ENCODE results near the gene CHRM4. TPM values are rescaled to one million over a fixed set of nuclear protein-coding genes. Genes with fewer than 3 reads are reported as not detected.

The CHRM4 gene
- total and polyA plus RNA-seq, 2 experiments from 2014 or later, result 0.30 TPM; not detected in 1

GRCh38 chr11:46367916-46368267 lies 23.7 kb downstream of the CHRM4 start:
- H3K4me1 ChIP-seq (ENCODE audit: insufficient read depth), result peaks cover 5% of the 10 kb centered on the region
- no peaks in the 10 kb centered on the region for H3K79me2 ChIP-seq
- no peak overlapping the region for H3K4me2 ChIP-seq
- DNase-seq (ENCODE audit: low spot score), result no peak
- H3K36me3 ChIP-seq (replicated peaks; ENCODE audit: insufficient read depth, low read depth), result no peaks in the 10 kb centered on the region
- WGBS (ENCODE audit: low lambda C conversion rate, missing lambda C conversion rate), result 91% methylated on average over 12 of the region's 12 CpGs
- no peaks in the 10 kb centered on the region for H3K9me2 ChIP-seq (replicated peaks; ENCODE audit: insufficient read depth)
- H2AFZ ChIP-seq, result no peak overlapping the region
- no peak overlapping the region for H3K27ac ChIP-seq
- TF ChIP-seq EZH2phosphoT487 (IDR thresholded peaks at IDR 0.05; ENCODE audit: low read depth, severe bottlenecking, unreplicated experiment) (no peak), EZH2 (IDR thresholded peaks at IDR 0.05; ENCODE audit: borderline replicate concordance) (no peak)
- TF ChIP-seq, protein P1, sequence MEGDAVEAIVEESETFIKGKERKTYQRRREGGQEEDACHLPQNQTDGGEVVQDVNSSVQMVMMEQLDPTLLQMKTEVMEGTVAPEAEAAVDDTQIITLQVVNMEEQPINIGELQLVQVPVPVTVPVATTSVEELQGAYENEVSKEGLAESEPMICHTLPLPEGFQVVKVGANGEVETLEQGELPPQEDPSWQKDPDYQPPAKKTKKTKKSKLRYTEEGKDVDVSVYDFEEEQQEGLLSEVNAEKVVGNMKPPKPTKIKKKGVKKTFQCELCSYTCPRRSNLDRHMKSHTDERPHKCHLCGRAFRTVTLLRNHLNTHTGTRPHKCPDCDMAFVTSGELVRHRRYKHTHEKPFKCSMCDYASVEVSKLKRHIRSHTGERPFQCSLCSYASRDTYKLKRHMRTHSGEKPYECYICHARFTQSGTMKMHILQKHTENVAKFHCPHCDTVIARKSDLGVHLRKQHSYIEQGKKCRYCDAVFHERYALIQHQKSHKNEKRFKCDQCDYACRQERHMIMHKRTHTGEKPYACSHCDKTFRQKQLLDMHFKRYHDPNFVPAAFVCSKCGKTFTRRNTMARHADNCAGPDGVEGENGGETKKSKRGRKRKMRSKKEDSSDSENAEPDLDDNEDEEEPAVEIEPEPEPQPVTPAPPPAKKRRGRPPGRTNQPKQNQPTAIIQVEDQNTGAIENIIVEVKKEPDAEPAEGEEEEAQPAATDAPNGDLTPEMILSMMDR (IDR thresholded peaks at IDR 0.05; ENCODE audit: poor library complexity), result no peak
- no peaks in the 10 kb centered on the region for H3K9me3 ChIP-seq (ENCODE audit: low read depth)
- peaks cover 3% of the 10 kb centered on the region for H4K20me1 ChIP-seq (ENCODE audit: insufficient read depth, poor library complexity, severe bottlenecking)
- H3K27me3 ChIP-seq, result no peaks in the 10 kb centered on the region
- no peak overlapping the region for H3K4me3 ChIP-seq

- no peaks in the 10 kb centered on the region for H3K9me2 ChIP-seq (replicated peaks; ENCODE audit: insufficient read depth)
- H3K9me3 ChIP-seq (ENCODE audit: low read depth), result no peaks in the 10 kb centered on the region
- H3K4me3 ChIP-seq, result no peak overlapping the region
- no peak overlapping the region for H2AFZ ChIP-seq
- H3K27ac ChIP-seq, result no peak overlapping the region
- peaks cover 4% of the 10 kb centered on the region for H4K20me1 ChIP-seq (ENCODE audit: insufficient read depth, poor library complexity, severe bottlenecking)
- no peak overlapping the region for H3K4me2 ChIP-seq
- H3K4me1 ChIP-seq (ENCODE audit: insufficient read depth), result peaks cover 5% of the 10 kb centered on the region
- H3K36me3 ChIP-seq (replicated peaks; ENCODE audit: insufficient read depth, low read depth), result no peaks in the 10 kb centered on the region
- DNase-seq (ENCODE audit: low spot score), result peak; percentile 74
- WGBS (ENCODE audit: low lambda C conversion rate, missing lambda C conversion rate), result 47% methylated on average over 26 of the region's 32 CpGs
- H3K79me2 ChIP-seq, result peaks cover 5% of the 10 kb centered on the region
- no peaks in the 10 kb centered on the region for H3K27me3 ChIP-seq
- TF ChIP-seq EZH2phosphoT487 (IDR thresholded peaks at IDR 0.05; ENCODE audit: low read depth, severe bottlenecking, unreplicated experiment) (no peak), EZH2 (IDR thresholded peaks at IDR 0.05; ENCODE audit: borderline replicate concordance) (no peak)
- TF ChIP-seq, protein P1 (IDR thresholded peaks at IDR 0.05; ENCODE audit: poor library complexity), result peak; percentile 83
Measured at GRCh38 chr11:46367244-46367915, 24.2 kb downstream of the CHRM4 start.

DNA sequence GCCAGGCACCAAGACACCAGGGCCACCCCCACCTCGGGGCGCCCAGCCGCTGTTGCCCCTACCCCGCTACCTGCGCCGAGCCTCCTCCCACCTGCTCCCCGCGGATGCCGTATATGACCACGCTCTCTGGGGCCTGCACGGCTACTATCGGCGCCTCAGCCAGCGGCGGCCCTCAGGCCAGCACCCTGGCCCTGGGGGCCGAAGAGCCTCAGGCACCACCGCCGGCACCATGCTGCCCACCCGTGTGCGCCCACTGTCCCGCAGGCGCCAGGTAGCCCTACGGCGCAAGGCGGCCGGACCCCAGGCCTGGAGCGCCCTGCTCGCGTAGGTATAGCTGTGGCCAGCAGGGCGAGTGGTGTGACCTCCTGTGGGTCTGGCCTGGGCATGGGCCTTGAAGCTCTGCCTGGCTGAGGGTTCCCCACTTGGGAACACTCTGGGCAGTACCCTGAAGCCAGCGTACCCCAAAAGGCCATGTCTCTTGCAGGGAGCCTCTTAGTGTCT lies 24.9 kb downstream of the CHRM4 start:
- Histone ChIP-seq H3K4me3 (no peak overlapping the region), H3K36me3 (replicated peaks; ENCODE audit: insufficient read depth, low read depth) (no peaks in the 10 kb centered on the region), H4K20me1 (ENCODE audit: insufficient read depth, poor library complexity, severe bottlenecking) (peaks cover 4% of the 10 kb centered on the region), H3K27ac (no peak overlapping the region), H3K4me1 (ENCODE audit: insufficient read depth) (peaks cover 8% of the 10 kb centered on the region), H3K9me2 (replicated peaks; ENCODE audit: insufficient read depth) (no peaks in the 10 kb centered on the region), H3K79me2 (peaks cover 12% of the 10 kb centered on the region), H3K4me2 (no peak overlapping the region), H2AFZ (no peak overlapping the region), H3K9me3 (ENCODE audit: low read depth) (no peaks in the 10 kb centered on the region), H3K27me3 (no peaks in the 10 kb centered on the region)
- DNase-seq (ENCODE audit: low spot score), result no peak
- TF ChIP-seq EZH2 (IDR thresholded peaks at IDR 0.05; ENCODE audit: borderline replicate concordance) (no peak), EZH2phosphoT487 (IDR thresholded peaks at IDR 0.05; ENCODE audit: low read depth, severe bottlenecking, unreplicated experiment) (no peak)
- TF ChIP-seq, protein P1 (IDR thresholded peaks at IDR 0.05; ENCODE audit: poor library complexity), result no peak
- WGBS (ENCODE audit: low lambda C conversion rate, missing lambda C conversion rate), result 94% methylated on average over 28 of the region's 31 CpGs

Data from hepatocyte (in vitro differentiated cells).